Upper lobe of left lung (tissue), 6 donors: ENCODE results near the gene RNF207. TPM values are rescaled to one million over a fixed set of nuclear protein-coding genes. Genes with fewer than 3 reads are reported as not detected.

ENCODE experiments used
- ATAC-seq, 2 donors: fragments of 200-7000 bp; cut with Tn5 transposase; one replicate each; pipeline ENCODE4 v1.9.1; 2022; ENCODE audit warnings: mild to moderate bottlenecking in 2 of 2, moderate library complexity in 2 of 2; ENCODE audit not compliant: low FRiP score in 2 of 2
- DNase-seq, 2 donors: peaks; one replicate each; pipeline ENCODE4 v3.0.0-alpha.2; 2019 to 2020
- H3K27ac ChIP-seq, 4 donors: fragments of 200-600 bp; sonication (generic); one replicate each; pipeline ENCODE4 v1.5.1; 2016 to 2019
- H3K27me3 ChIP-seq, 4 donors: fragments of 200-600 bp; sonication (generic); one replicate each; pipeline ENCODE4 v1.5.1; 2017 to 2019
- H3K36me3 ChIP-seq, 4 donors: fragments of 200-600 bp; sonication (generic); one replicate each; pipeline ENCODE4 v1.5.1; 2016 to 2019
- H3K4me1 ChIP-seq, 4 donors: fragments of 200-600 bp; sonication (generic); one replicate each; pipeline ENCODE4 v1.5.1; 2018 to 2019
- H3K4me3 ChIP-seq, 4 donors: fragments of 200-600 bp; sonication (generic); one replicate each; pipeline ENCODE4 v1.5.1; 2017 to 2019; ENCODE audit warnings: mild to moderate bottlenecking in 2 of 4, moderate library complexity in 1 of 4
- H3K9me3 ChIP-seq, 4 donors: fragments of 200-600 bp; sonication (generic); one replicate each; pipeline ENCODE4 v1.5.1; 2018 to 2019
- EP300 ChIP-seq, 4 donors: sonication (generic); formaldehyde crosslinking; IDR thresholded peaks; one replicate each; pipeline ENCODE4 v1.5.1; 2017; ENCODE audit warnings: antibody characterized with exemption in 4 of 4, control low read depth in 2 of 4
- POLR2A ChIP-seq, 4 donors: fragments of 450-650 bp; IDR thresholded peaks; one replicate each; pipeline ENCODE4 v1.5.1; 2016 to 2017; ENCODE audit warnings: antibody characterized with exemption in 4 of 4, mild to moderate bottlenecking in 2 of 4
- POLR2AphosphoS5 ChIP-seq, 2 donors: sonication (generic); formaldehyde crosslinking; IDR thresholded peaks; one replicate each; pipeline ENCODE4 v1.5.1; 2017; ENCODE audit warnings: antibody characterized with exemption in 2 of 2
- WGBS, 2 donors: methylation state at CpG; one replicate each; pipeline ENCODE4 v1.1.5; 2017 to 2018; 5-methylcytosine and 5-hydroxymethylcytosine counted together
- total RNA-seq, 6 donors: library from RNA; depleted of rRNA in 4 of 6; stranded (reverse); fragments of >200 nt in 4 of 6; gene quantifications; one replicate each; pipeline versions ENCODE4 v1.1.0 to v1.2.1, GENCODE V29; 2016 to 2021
- TF ChIP-seq, protein P1 (sequence below), 6 experiments: fragments of 450-650 bp in 4 of 6; fragments of 200-600 bp in 2 of 6; sonication (generic) in 2 of 6; IDR thresholded peaks; one replicate each; pipeline ENCODE4 v1.5.1; 2016 to 2019; ENCODE audit warnings: antibody characterized with exemption in 6 of 6
- donor health status: DM: no; HTN: no; CAD: no; lungs with moderate emphysema.
- donor health status: DM: no; HTN: yes; CAD: no; lungs with severe emphysema.

The RNF207 gene
- total RNA-seq, 6 donors from 2014 or later: 9.8 to 85.9 (median 18.3) TPM

DNA sequence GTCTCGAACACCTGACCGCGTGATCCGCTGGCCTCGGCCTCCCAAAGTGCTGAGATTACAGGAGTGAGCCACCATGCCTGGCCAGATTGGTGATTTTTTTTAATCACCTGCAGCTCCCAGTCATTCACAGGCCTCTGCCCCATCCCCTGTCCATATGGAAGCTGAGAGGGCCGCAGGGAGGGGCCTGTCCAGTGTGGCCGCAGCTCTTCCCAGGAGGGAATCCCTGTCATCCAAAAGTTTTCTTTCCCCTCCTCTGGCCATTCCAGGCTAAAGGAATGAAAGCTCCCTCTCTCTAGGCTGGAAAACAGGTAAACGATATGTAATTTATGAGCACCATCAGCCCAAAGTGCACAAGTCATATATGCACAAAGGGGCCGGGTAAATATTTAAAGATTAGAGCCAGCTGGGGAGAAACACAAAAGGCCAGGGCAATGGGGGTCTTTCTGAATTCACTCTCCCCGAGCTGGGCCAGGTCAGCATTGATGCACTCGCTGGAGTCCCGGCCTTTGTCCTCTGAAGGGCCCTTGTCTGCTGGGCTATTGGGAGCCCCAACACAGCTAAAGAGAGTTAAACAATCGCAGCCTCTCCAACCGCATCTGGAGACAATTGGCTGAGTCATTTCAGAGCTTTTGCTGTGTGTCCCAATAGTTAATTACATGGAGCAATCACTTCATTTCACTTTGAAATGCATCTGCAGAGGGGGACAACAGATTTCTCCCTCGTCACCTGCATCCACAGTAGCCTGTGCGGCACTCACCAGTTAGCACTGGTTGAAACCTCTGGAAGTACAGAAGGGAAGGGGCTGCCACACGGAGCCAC lies 34.2 kb downstream of the RNF207 start:
- Histone ChIP-seq H3K4me3 (no peak overlapping the region), H3K9me3 (no peaks in the 10 kb centered on the region), H3K27me3 (peaks cover 1 to 47% (median 34%) of the 10 kb centered on the region in 4 donors), H3K4me1 (peaks cover 12 to 30% (median 14%) of the 10 kb centered on the region in 4 donors), H3K27ac (no peak overlapping the region), H3K36me3 (no peaks in the 10 kb centered on the region)
- no peak for TF ChIP-seq POLR2A (IDR thresholded peaks at IDR 0.05)
- no peak for TF ChIP-seq EP300 (IDR thresholded peaks at IDR 0.05)
- no peak for TF ChIP-seq POLR2AphosphoS5 (IDR thresholded peaks at IDR 0.05)
- TF ChIP-seq, protein P1, sequence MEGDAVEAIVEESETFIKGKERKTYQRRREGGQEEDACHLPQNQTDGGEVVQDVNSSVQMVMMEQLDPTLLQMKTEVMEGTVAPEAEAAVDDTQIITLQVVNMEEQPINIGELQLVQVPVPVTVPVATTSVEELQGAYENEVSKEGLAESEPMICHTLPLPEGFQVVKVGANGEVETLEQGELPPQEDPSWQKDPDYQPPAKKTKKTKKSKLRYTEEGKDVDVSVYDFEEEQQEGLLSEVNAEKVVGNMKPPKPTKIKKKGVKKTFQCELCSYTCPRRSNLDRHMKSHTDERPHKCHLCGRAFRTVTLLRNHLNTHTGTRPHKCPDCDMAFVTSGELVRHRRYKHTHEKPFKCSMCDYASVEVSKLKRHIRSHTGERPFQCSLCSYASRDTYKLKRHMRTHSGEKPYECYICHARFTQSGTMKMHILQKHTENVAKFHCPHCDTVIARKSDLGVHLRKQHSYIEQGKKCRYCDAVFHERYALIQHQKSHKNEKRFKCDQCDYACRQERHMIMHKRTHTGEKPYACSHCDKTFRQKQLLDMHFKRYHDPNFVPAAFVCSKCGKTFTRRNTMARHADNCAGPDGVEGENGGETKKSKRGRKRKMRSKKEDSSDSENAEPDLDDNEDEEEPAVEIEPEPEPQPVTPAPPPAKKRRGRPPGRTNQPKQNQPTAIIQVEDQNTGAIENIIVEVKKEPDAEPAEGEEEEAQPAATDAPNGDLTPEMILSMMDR (IDR thresholded peaks at IDR 0.05): no peak
- DNase-seq: no peak
- 45 to 53% methylated on average over 17 of the region's 17 CpGs for WGBS, 2 donors
- ATAC-seq: no peak

DNA sequence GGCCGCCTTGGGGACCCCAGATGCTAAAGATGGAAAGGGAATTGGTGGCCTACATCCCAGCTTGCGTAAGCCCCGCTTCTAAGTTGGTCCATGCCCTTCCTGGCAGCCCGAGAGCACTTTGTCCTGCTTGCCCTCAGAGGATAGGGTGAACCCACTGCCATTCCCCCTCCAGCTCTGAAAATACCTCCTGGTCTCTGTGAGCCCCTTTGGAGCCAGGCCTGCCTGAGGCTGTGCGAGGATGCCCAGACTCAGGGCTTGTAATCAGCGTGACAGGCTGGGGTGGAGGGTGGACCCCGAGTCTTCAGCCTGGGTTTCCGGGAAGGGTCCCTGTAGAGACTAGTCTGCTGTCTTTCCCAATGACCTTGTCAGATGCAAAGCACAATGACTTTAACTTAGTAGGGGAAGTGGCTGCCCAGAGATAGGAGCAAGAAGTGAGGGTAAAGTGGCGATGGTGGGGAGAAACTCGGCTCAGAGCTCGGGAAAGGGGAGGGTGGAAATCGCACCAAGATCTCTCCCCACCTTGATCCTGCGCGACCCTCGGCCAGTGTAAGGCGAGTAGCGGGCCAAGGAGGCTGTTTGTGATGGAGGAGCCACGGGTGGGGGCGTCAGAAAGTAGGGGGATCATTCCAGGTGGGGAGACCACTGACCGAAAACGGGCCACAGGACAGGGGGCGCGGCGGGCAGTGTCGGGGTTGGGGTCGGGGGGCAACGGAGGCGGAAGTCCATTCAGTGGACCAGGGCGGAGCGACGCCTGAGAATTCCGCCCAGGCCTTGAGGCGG lies 35.4 kb downstream of the RNF207 start:
- DNase-seq (no peak), ATAC-seq (no peak)
- no peak overlapping the region for H3K4me3 ChIP-seq
- peaks cover 21 to 35% (median 23%) of the 10 kb centered on the region in 4 donors for H3K4me1 ChIP-seq
- H3K9me3 ChIP-seq: no peaks in the 10 kb centered on the region
- WGBS, 2 donors: 18 to 19% methylated on average over 19 to 25 of the region's 33 CpGs
- TF ChIP-seq, protein P1 (IDR thresholded peaks at IDR 0.05): no peak
- TF ChIP-seq POLR2AphosphoS5 (IDR thresholded peaks at IDR 0.05) (no peak), EP300 (IDR thresholded peaks at IDR 0.05) (no peak), POLR2A (IDR thresholded peaks at IDR 0.05) (no peak)
- H3K27me3 ChIP-seq: peaks cover 1 to 59% (median 42%) of the 10 kb centered on the region in 4 donors
- no peaks in the 10 kb centered on the region for H3K36me3 ChIP-seq
- no peak overlapping the region for H3K27ac ChIP-seq

DNA sequence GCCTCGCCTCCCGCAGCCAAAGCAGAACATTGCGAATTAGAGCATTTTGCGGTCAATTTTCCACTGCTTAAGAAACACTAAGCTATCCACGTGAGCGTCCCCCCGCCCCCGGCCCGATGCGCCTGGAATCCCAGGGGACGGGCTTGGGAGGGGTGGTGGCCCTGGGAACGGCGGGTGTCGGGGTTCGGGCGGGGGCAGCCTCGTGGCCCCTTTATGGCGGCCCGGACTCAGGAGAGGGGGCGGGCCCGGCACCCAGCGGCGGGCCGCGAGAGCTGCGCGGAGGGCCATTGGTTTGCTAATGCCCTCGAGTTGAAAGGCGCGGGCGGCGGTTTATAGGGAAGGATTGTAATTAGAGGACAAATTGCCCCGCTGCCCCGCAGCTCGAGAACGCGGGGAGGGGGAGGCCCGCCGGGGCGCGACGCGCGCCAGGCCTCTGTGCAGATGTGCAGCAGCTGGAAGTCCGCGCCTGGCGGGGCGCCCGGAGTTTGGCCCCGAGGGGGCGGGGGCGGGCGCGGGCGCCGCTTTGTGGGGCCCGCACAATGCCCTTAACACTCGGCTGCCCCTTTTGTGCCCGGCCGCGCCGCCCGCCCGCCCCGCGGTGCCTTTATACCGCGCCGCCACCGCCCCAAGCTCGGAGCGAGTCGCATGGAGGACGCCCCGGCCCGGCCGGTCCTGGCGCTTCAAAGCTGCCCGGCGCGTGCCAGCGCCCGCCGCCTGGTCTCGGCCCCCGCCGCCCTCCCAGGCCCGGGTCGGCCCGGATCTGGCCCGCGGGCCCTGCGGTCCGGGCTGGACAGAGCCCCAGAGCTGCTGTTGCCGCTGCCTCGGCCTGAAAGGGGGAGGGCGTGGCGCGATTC lies 36.2 kb downstream of the RNF207 start:
- H3K27ac ChIP-seq: no peak overlapping the region
- WGBS, 2 donors: 0 to 1% methylated on average over 6 to 44 of the region's 99 CpGs
- H3K4me3 ChIP-seq: no peak overlapping the region
- no peak for ATAC-seq
- H3K27me3 ChIP-seq: peaks cover 1 to 61% (median 45%) of the 10 kb centered on the region in 4 donors
- H3K4me1 ChIP-seq: peaks cover 21 to 42% (median 30%) of the 10 kb centered on the region in 4 donors
- no peak for TF ChIP-seq POLR2AphosphoS5 (IDR thresholded peaks at IDR 0.05)
- TF ChIP-seq, protein P1 (IDR thresholded peaks at IDR 0.05): no peak
- TF ChIP-seq POLR2A (IDR thresholded peaks at IDR 0.05): no peak
- no peak for TF ChIP-seq EP300 (IDR thresholded peaks at IDR 0.05)
- DNase-seq: peak in 1 of 2 donors; percentile 90
- no peaks in the 10 kb centered on the region for H3K36me3 ChIP-seq
- no peaks in the 10 kb centered on the region for H3K9me3 ChIP-seq

DNA sequence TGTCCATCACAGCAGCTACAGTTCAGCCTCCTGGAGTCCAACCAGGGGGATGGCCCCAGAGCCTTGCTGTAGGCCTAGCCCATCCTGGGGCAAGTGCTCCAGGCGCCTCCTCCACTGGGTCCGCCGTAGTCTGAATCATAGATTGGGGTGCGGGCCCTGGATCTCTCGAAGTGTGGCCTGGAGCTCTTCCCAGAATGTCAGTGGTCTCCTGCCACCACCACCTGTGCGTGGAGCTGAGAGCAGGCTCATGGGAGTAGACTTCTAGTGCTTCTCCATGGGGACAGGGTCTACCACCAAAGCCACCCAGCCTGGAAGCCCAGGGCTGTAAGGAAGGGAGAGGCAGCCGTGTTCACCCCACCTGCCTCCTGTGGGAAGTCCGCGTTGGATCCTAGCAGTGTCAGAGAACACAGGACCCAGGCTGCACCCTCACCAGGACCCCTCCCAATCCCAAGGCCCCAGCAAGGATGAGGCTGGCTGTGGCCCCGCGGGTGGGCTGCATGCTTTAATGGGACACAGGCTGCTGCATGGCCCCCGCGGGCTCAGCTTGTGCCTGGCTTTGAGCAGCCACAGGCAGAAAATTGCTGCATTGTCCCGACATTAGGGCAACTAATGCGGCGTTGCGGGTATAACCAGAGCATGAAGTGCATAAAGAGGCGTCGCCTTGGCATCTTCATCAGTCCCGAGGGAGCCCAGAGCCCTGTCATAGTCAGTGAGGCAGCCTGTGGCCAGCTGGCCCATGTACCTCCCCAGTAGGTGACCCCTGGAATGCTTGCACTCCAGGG lies 37.3 kb downstream of the RNF207 start:
- 30 to 34% methylated on average over 9 to 18 of the region's 20 CpGs for WGBS, 2 donors
- Histone ChIP-seq H3K27me3 (peaks cover 1 to 61% (median 45%) of the 10 kb centered on the region in 4 donors), H3K27ac (no peak overlapping the region), H3K4me1 (peaks cover 21 to 42% (median 30%) of the 10 kb centered on the region in 4 donors), H3K36me3 (no peaks in the 10 kb centered on the region), H3K4me3 (no peak overlapping the region), H3K9me3 (no peaks in the 10 kb centered on the region)
- TF ChIP-seq POLR2A (IDR thresholded peaks at IDR 0.05) (no peak), EP300 (IDR thresholded peaks at IDR 0.05) (no peak), POLR2AphosphoS5 (IDR thresholded peaks at IDR 0.05) (no peak)
- TF ChIP-seq, protein P1 (IDR thresholded peaks at IDR 0.05): no peak
- ATAC-seq (no peak), DNase-seq (peak in 1 of 2 donors; percentile 62)
